HCT116 (cell line): Measurements from ENCODE around the gene PLG. TPM values are rescaled to one million over a fixed set of nuclear protein-coding genes. Genes with fewer than 3 reads are reported as not detected.

Source experiments
- ATAC-seq: fragments of 200-7000 bp; cut with Tn5 transposase; 2 replicates; pipeline ENCODE4 v1.9.1; 2020; ENCODE audit warnings: mild to moderate bottlenecking, moderate library complexity
- BruUV-seq: library from RNA; stranded (reverse); fragments of 400-500 nt; replicated peaks from 2 replicates; lab custom pipeline; 2021; lab: Mats Ljungman, UMichigan
- CTCF ChIA-PET: fragments of 300-600 bp; sonication (Branson Sonifier 250); formaldehyde crosslinking; loops from one replicate; lab custom pipeline; 2021; ENCODE audit warnings: antibody characterized with exemption; lab: Charles Lee
- POLR2A ChIA-PET: fragments of 300-600, 350-600 bp; sonication (Branson Sonifier 250); formaldehyde crosslinking; loops from one replicate; lab custom pipeline; 2021; ENCODE audit warnings: antibody characterized with exemption; lab: Charles Lee
- RAD21 ChIA-PET, 2 experiments: fragments of 300-600 bp; sonication (Branson Sonifier 250); formaldehyde crosslinking; loops; one replicate each; lab custom pipeline; 2023; ENCODE audit warnings: low total read pairs in 2 of 2; ENCODE audit not compliant: uncharacterized antibody in 2 of 2, unreplicated experiment in 2 of 2, low non-redundant PET in 1 of 2; lab: Charles Lee
- DNase-seq: peaks from one replicate; pipeline ENCODE4 v3.0.0-alpha.2; 2010; ENCODE audit warnings: low read depth, low spot score
- H2AFZ ChIP-seq: fragments of 200-600 bp; shearing (Covaris generic), sonication (generic); 2 replicates; pipeline ENCODE4 v1.6.1; 2017; ENCODE audit warnings: low read depth, mixed run types, mixed read lengths, antibody characterized with exemption, low read length; ENCODE audit not compliant: poor library complexity, severe bottlenecking
- H3K27ac ChIP-seq: 2 replicates; pipeline ENCODE4 v1.5.1; 2012; ENCODE audit warnings: low read depth, low read length
- H3K27me3 ChIP-seq: fragments of 200-600 bp; sonication (generic); 2 replicates; pipeline ENCODE4 v1.6.1; 2016; ENCODE audit warnings: mixed run types, low read length, mixed read lengths; ENCODE audit not compliant: insufficient read depth
- H3K36me3 ChIP-seq, 2 experiments: fragments of 200-500 bp in 1 of 2; fragments of 200-600 bp in 1 of 2; sonication (Bioruptor generic) in 1 of 2; sonication (generic) in 1 of 2; 2 replicates each; pipeline versions ENCODE4 v1.5.1 to v1.6.1; 2014 to 2016; ENCODE audit warnings: low read length in 2 of 2, inconsistent platforms in 1 of 2, mixed read lengths in 1 of 2, mixed run types in 1 of 2; ENCODE audit not compliant: insufficient read depth in 2 of 2, control insufficient read depth in 1 of 2
- H3K4me1 ChIP-seq, 2 experiments: fragments of 200-600 bp in 1 of 2; sonication (generic) in 1 of 2; 2 replicates each; pipeline versions ENCODE4 v1.5.1 to v1.6.1; 2012 to 2017; ENCODE audit warnings: low read length in 2 of 2, inconsistent platforms in 1 of 2, mild to moderate bottlenecking in 1 of 2, mixed read lengths in 1 of 2, mixed run types in 1 of 2, moderate library complexity in 1 of 2; ENCODE audit not compliant: insufficient read depth in 2 of 2, control insufficient read depth in 1 of 2
- H3K4me2 ChIP-seq: fragments of 200-600 bp; sonication (generic); 2 replicates; pipeline ENCODE4 v1.6.1; 2017; ENCODE audit warnings: mixed run types, low read length, mixed read lengths
- H3K4me3 ChIP-seq, 2 experiments: fragments of 200-600 bp in 1 of 2; sonication (generic) in 1 of 2; replicated peaks in 1 of 2; 2 replicates each; pipeline ENCODE4 v1.5.1; 2011 to 2016; ENCODE audit warnings: low read length in 2 of 2, control low read depth in 1 of 2, low read depth in 1 of 2, mild to moderate bottlenecking in 1 of 2, mixed read lengths in 1 of 2, mixed run types in 1 of 2
- H3K79me2 ChIP-seq: fragments of 200-600 bp; sonication (generic); 2 replicates; pipeline ENCODE4 v1.6.1; 2017; ENCODE audit warnings: mild to moderate bottlenecking, mixed run types, low read length, moderate library complexity, mixed read lengths; ENCODE audit not compliant: insufficient read depth
- H3K9ac ChIP-seq: fragments of 200-600 bp; sonication (generic); 2 replicates; pipeline ENCODE4 v1.6.1; 2016; ENCODE audit warnings: low read length, mixed read lengths
- H3K9me2 ChIP-seq: fragments of 200-600 bp; sonication (generic), shearing (Covaris generic); 2 replicates; pipeline ENCODE4 v1.6.1; 2017; ENCODE audit warnings: mixed run types, mild to moderate bottlenecking, moderate library complexity; ENCODE audit not compliant: insufficient read depth
- H3K9me3 ChIP-seq, 2 experiments: fragments of 200-500 bp in 1 of 2; fragments of 200-600 bp in 1 of 2; sonication (Bioruptor generic) in 1 of 2; sonication (generic) in 1 of 2; 2 replicates each; pipeline ENCODE4 v1.6.1; 2014 to 2017; ENCODE audit warnings: low read length in 2 of 2, mixed read lengths in 2 of 2, inconsistent platforms in 1 of 2, low read depth in 1 of 2, mild to moderate bottlenecking in 1 of 2, mixed run types in 1 of 2, moderate library complexity in 1 of 2; ENCODE audit not compliant: control insufficient read depth in 1 of 2, insufficient read depth in 1 of 2
- H4K20me1 ChIP-seq: fragments of 200-600 bp; sonication (generic), shearing (Covaris generic); 2 replicates; pipeline ENCODE4 v1.6.1; 2017; ENCODE audit warnings: mixed run types, mild to moderate bottlenecking, moderate library complexity; ENCODE audit not compliant: insufficient read depth
- CBX3 ChIP-seq: IDR thresholded peaks from 2 replicates; pipeline ENCODE4 v1.6.1; 2012; ENCODE audit warnings: low read depth
- CTCF ChIP-seq, 3 experiments: fragments of 200-600 bp in 1 of 3; sonication (generic) in 1 of 3; IDR thresholded peaks in 2 of 3; conservative IDR thresholded peaks in 1 of 3; 2 replicates each; pipeline ENCODE4 v1.5.1; 2012 to 2017; ENCODE audit warnings: low read depth in 2 of 3, low read length in 2 of 3, antibody characterized with exemption in 1 of 3, borderline replicate concordance in 1 of 3, control low read depth in 1 of 3, mild to moderate bottlenecking in 1 of 3, mixed read lengths in 1 of 3, mixed run types in 1 of 3, moderate library complexity in 1 of 3; ENCODE audit not compliant: insufficient read depth in 1 of 3
- EGR1 ChIP-seq: IDR thresholded peaks from 2 replicates; pipeline ENCODE4 v1.6.1; 2012; ENCODE audit warnings: low read depth
- EZH2phosphoT487 ChIP-seq: fragments of 200-600 bp; IDR thresholded peaks from 2 replicates; pipeline ENCODE4 v1.6.1; 2018; ENCODE audit warnings: antibody characterized with exemption, borderline replicate concordance
- FOSL1 ChIP-seq: IDR thresholded peaks from 2 replicates; pipeline ENCODE4 v1.6.1; 2012; ENCODE audit warnings: low read depth
- POLR2AphosphoS5 ChIP-seq: IDR thresholded peaks from 2 replicates; pipeline ENCODE4 v1.6.1; 2011; ENCODE audit warnings: mild to moderate bottlenecking, low read depth, low read length, moderate library complexity
- RAD21 ChIP-seq: IDR thresholded peaks from 2 replicates; pipeline ENCODE4 v1.6.1; 2012; ENCODE audit warnings: low read depth, mild to moderate bottlenecking
- REST ChIP-seq: IDR thresholded peaks from 2 replicates; pipeline ENCODE4 v1.6.1; 2012; ENCODE audit warnings: low read depth
- SIN3A ChIP-seq: IDR thresholded peaks from 2 replicates; pipeline ENCODE4 v1.6.1; 2012; ENCODE audit warnings: low read depth
- SP1 ChIP-seq: IDR thresholded peaks from 2 replicates; pipeline ENCODE4 v1.6.1; 2012; ENCODE audit warnings: low read depth
- intact Hi-C: fragments of 100-400 bp; cut with micrococcal nuclease; formaldehyde crosslinking; loops from 2 replicates; pipeline ENCODE4 v1.10.0; 2022
- total RNA-seq: library from RNA; stranded (reverse); gene quantifications from one replicate; pipeline ENCODE4 v1.2.1, GENCODE V29; 2021; ENCODE audit not compliant: unreplicated experiment
- TF ChIP-seq, protein P1 (sequence below): IDR thresholded peaks from 2 replicates; pipeline ENCODE4 v1.6.1; 2012

PLG gene
- total RNA-seq, 1 experiment from 2014 or later: 0.69 TPM

DNA sequence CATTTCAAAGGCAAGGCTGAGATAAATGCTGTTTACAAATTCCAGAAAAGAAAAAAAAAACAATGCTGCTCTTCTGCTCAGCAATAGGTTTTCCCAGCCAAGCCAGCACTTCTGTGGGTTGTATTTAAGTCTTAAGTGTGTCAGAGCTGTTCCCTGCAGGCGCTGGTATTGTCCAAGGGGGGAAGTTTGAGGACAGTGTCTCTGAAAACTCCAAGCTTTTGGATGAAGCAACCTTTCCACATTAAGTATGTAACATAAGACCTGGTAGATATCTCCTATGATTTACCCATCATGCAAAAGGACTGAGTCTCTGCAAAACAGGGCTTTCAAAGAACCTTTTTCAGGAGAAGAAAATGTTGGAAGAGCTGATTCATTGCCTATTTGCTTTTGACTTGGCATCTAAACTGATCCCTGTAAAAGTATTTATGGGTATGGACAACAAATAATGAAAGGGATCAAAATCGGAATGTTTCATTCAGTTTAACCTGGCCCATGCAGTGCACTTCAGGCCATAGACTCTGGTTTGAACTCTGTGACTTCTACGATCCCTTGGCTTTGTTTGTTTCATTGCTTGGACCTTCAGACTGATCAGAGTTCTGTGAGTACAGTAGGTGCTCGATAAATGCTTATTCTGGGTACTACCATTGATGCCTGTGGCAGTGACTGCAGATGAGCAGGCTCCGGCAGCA, 16.1 kb upstream of the PLG start:
- H3K27ac ChIP-seq: 0 out of 2 replicates have a peak overlapping the region, but pooled peaks have one; percentile 1
- no peaks in the 10 kb centered on the region for H4K20me1 ChIP-seq
- H3K9me3 ChIP-seq: no peaks in the 10 kb centered on the region
- no peaks in the 10 kb centered on the region for H3K9me2 ChIP-seq
- ChIA-PET POLR2A (no interaction called here), CTCF (no interaction called here), RAD21 (no interaction called here)
- ATAC-seq (peak; percentile 54; the same call in 1 of the 2 replicates), DNase-seq (no peak)
- peak overlapping the region; percentile 24 to 41 for H3K4me3 ChIP-seq
- TF ChIP-seq REST: no peak
- no peak for TF ChIP-seq EGR1
- TF ChIP-seq, protein P1, sequence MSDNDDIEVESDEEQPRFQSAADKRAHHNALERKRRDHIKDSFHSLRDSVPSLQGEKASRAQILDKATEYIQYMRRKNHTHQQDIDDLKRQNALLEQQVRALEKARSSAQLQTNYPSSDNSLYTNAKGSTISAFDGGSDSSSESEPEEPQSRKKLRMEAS: no peak
- no peak for TF ChIP-seq SP1
- no peak for TF ChIP-seq CTCF (IDR thresholded peaks at IDR 0.05 in 2 of 3, conservative IDR thresholded peaks at IDR 0.05 in 1 of 3; ENCODE audit: borderline replicate concordance in 1 of 3, insufficient read depth in 1 of 3, low read depth in 2 of 3, low read length in 2 of 3)
- no peak for TF ChIP-seq FOSL1
- TF ChIP-seq EZH2phosphoT487: no peak
- no peak for TF ChIP-seq RAD21
- no peak for TF ChIP-seq POLR2AphosphoS5
- TF ChIP-seq CBX3: no peak
- TF ChIP-seq SIN3A: no peak
- H3K9ac ChIP-seq: no peak overlapping the region
- intact Hi-C loops: loop anchor here (5.0 kb wide), 1 partner anchor 686 kb away; no protein-coding TSS in a partner anchor
- no peaks in the 10 kb centered on the region for H3K27me3 ChIP-seq
- H2AFZ ChIP-seq: peak overlapping the region; percentile 1
- H3K36me3 ChIP-seq: no peaks in the 10 kb centered on the region
- H3K4me2 ChIP-seq: peak overlapping the region; percentile 59
- no peaks in the 10 kb centered on the region for H3K79me2 ChIP-seq
- no TSS peak for BruUV-seq
- peaks cover 0 to 6% of the 10 kb centered on the region in 2 experiments; a peak in 1 of 4 replicates for H3K4me1 ChIP-seq
